GM12878 (cell line): ENCODE measurements around the gene XYLB.

Experiments used
- BACH1 ChIP-seq: fragments of 450-650 bp; IDR thresholded peaks from 2 replicates; pipeline ENCODE4 v1.6.1; 2017; ENCODE audit warnings: mild to moderate bottlenecking, borderline replicate concordance
- EZH2 ChIP-seq: IDR thresholded peaks from 2 replicates; pipeline ENCODE4 v1.6.1; 2012; ENCODE audit warnings: low read depth, mild to moderate bottlenecking, control low read depth, inconsistent platforms, low read length, borderline replicate concordance; ENCODE audit not compliant: control insufficient read depth
- MYC ChIP-seq: IDR thresholded peaks from 2 replicates; pipeline ENCODE4 v1.6.1; 2011; ENCODE audit warnings: mild to moderate bottlenecking, low read length, moderate library complexity, inconsistent platforms; ENCODE audit not compliant: insufficient read depth, insufficient replicate concordance, insufficient read length, severe bottlenecking

DNA sequence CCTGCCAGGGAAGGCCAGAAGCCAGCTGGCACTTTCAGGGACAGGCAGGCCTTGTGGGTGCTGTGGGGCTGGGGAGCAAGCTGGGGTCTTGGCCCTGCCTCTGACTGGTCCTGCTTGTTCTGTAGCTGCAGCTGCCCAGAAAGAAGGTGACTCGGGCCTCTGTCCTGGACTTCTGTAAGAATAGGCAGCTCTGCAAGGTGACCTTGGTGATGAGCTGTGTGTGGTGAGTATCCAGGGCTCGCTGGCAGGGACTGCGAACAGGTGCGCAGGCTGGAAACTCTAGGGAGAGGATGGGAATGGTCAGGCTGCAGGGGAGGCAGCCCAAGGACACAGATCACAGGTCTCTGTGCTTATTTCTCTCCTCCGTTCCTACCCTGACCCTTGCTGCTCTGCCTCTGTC lies 33.3 kb upstream of the XYLB start:
- TF ChIP-seq BACH1 (no peak), EZH2 (no peak), MYC (no peak)
